Muscle layer of duodenum (tissue), 2 donors: ENCODE results near the gene PPP1R18.
"Not testable (repeated sequence)": the region's sequence is repeated elsewhere in the genome, so short reads cannot be mapped to it uniquely, and the experiment has no call there.

Experiments used
- H3K27ac ChIP-seq: one replicate; pipeline ENCODE4 v1.7.0; 2013; ENCODE audit warnings: mild to moderate bottlenecking, low read length
- H3K27me3 ChIP-seq: one replicate; pipeline ENCODE4 v1.7.0; 2013; ENCODE audit warnings: low read depth, mild to moderate bottlenecking, control low read depth, low read length
- H3K36me3 ChIP-seq, 2 donors: one replicate each; pipeline ENCODE4 v1.7.0; 2013; ENCODE audit warnings: low read length in 2 of 2, control low read depth in 1 of 2, mild to moderate bottlenecking in 1 of 2; ENCODE audit not compliant: insufficient read depth in 2 of 2, control insufficient read depth in 1 of 2
- H3K4me1 ChIP-seq, 2 donors: one replicate each; pipeline ENCODE4 v1.7.0; 2013; ENCODE audit warnings: low read length in 2 of 2, mild to moderate bottlenecking in 2 of 2, control low read depth in 1 of 2, moderate library complexity in 1 of 2; ENCODE audit not compliant: insufficient read depth in 2 of 2, control insufficient read depth in 1 of 2
- H3K4me3 ChIP-seq, 2 donors: one replicate each; pipeline ENCODE4 v1.7.0; 2013; ENCODE audit warnings: low read length in 2 of 2, low read depth in 1 of 2, mild to moderate bottlenecking in 1 of 2
- H3K9me3 ChIP-seq, 2 donors: one replicate each; pipeline ENCODE4 v1.7.0; 2013; ENCODE audit warnings: low read length in 2 of 2, control low read depth in 1 of 2, mild to moderate bottlenecking in 1 of 2; ENCODE audit not compliant: control insufficient read depth in 1 of 2
- donor health status: healthy.

The PPP1R18 gene

DNA sequence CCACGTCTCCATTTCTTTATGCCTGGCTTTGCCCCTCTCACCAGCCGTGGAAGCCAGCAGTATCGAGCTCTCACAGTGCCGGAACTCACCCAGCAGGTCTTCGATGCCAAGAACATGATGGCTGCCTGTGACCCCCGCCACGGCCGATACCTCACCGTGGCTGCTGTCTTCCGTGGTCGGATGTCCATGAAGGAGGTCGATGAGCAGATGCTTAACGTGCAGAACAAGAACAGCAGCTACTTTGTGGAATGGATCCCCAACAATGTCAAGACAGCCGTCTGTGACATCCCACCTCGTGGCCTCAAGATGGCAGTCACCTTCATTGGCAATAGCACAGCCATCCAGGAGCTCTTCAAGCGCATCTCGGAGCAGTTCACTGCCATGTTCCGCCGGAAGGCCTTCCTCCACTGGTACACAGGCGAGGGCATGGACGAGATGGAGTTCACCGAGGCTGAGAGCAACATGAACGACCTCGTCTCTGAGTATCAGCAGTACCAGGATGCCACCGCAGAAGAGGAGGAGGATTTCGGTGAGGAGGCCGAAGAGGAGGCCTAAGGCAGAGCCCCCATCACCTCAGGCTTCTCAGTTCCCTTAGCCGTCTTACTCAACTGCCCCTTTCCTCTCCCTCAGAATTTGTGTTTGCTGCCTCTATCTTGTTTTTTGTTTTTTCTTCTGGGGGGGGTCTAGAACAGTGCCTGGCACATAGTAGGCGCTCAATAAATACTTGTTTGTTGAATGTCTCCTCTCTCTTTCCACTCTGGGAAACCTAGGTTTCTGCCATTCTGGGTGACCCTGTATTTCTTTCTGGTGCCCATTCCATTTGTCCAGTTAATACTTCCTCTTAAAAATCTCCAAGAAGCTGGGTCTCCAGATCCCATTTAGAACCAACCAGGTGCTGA is 37.6 kb upstream of the PPP1R18 start:
- not testable (repeated sequence) for H3K27me3 ChIP-seq, H3K4me3 ChIP-seq, H3K9me3 ChIP-seq, H3K27ac ChIP-seq
- peaks cover 45 to 52% of the 10 kb centered on the region in 2 donors for H3K36me3 ChIP-seq
- H3K4me1 ChIP-seq = peaks cover 6 to 49% of the 10 kb centered on the region in 2 donors

DNA sequence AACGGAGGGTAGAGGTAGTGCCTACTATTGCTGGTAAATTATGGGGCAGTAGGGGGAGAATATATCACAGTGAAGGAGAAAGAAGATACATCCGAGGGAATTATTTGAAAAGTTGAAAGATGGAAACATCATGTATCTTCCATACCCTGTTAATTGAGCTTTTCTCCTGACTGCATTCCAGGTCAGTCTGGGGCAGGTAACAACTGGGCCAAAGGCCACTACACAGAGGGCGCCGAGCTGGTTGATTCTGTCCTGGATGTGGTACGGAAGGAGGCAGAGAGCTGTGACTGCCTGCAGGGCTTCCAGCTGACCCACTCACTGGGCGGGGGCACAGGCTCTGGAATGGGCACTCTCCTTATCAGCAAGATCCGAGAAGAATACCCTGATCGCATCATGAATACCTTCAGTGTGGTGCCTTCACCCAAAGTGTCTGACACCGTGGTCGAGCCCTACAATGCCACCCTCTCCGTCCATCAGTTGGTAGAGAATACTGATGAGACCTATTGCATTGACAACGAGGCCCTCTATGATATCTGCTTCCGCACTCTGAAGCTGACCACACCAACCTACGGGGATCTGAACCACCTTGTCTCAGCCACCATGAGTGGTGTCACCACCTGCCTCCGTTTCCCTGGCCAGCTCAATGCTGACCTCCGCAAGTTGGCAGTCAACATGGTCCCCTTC is 36.9 kb upstream of the PPP1R18 start:
- not testable (repeated sequence) for H3K27me3 ChIP-seq, H3K4me3 ChIP-seq, H3K9me3 ChIP-seq
- H3K36me3 ChIP-seq = peaks cover 43 to 52% of the 10 kb centered on the region in 2 donors
- peaks cover 7 to 53% of the 10 kb centered on the region in 2 donors for H3K4me1 ChIP-seq
- peak overlapping the region; percentile 40 for H3K27ac ChIP-seq

DNA sequence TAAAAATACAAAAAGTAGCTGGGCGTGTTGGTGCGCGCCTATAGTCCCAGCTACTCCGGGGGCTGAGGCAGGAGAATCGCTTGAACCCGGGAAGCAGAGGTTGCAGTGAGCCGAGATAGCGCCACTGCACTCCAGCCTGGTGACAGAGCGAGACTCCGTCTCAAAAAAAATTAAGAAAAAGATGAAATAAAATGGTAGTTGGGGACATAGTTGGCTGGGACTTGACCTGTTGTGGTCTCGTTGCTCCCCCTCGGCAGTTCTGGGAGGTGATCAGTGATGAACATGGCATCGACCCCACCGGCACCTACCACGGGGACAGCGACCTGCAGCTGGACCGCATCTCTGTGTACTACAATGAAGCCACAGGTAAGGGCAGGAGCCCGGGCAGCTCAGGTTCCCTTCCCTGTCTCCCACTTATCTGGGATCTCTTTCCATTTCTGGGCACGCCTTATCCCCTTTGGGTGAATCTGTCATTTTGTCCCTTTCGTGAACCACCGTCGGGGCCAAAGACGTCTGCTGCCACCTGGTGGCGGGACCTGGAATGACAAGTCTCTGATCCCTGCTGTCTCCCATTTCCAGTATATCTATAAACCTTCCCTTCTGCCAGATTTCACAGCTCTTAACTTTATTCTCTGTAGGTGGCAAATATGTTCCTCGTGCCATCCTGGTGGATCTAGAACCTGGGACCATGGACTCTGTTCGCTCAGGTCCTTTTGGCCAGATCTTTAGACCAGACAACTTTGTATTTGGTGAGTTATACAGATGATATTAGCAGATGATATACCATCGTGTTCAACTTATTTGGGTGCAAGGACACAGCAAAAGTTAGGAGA is 36.1 kb upstream of the PPP1R18 start:
- H3K4me3 ChIP-seq = peak overlapping the region; percentile 63 to 92
- H3K9me3 ChIP-seq = no peaks in the 10 kb centered on the region
- H3K4me1 ChIP-seq = peaks cover 7 to 53% of the 10 kb centered on the region in 2 donors
- H3K36me3 ChIP-seq = peaks cover 35 to 44% of the 10 kb centered on the region in 2 donors
- H3K27me3 ChIP-seq = no peaks in the 10 kb centered on the region
- peak overlapping the region; percentile 40 for H3K27ac ChIP-seq

DNA sequence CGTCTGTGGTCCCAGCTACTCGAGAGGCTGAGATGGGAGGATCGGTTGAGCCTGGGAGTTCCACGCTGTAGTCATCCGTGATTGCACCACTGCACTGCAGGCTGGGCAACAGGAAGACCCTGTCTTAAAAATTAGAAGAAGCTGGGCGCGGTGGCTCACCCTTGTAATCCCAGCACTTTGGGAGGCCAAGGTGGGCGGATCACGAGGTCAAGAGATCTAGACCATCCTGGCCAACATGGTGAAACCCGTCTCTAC is 35.5 kb upstream of the PPP1R18 start:
- Histone ChIP-seq H3K27ac (peak overlapping the region; percentile 77), H3K4me3 (peak overlapping the region; percentile 63 to 92), H3K36me3 (peaks cover 30 to 39% of the 10 kb centered on the region in 2 donors), H3K4me1 (peaks cover 7 to 53% of the 10 kb centered on the region in 2 donors)
- H3K27me3 ChIP-seq, H3K9me3 ChIP-seq: not testable (repeated sequence)

DNA sequence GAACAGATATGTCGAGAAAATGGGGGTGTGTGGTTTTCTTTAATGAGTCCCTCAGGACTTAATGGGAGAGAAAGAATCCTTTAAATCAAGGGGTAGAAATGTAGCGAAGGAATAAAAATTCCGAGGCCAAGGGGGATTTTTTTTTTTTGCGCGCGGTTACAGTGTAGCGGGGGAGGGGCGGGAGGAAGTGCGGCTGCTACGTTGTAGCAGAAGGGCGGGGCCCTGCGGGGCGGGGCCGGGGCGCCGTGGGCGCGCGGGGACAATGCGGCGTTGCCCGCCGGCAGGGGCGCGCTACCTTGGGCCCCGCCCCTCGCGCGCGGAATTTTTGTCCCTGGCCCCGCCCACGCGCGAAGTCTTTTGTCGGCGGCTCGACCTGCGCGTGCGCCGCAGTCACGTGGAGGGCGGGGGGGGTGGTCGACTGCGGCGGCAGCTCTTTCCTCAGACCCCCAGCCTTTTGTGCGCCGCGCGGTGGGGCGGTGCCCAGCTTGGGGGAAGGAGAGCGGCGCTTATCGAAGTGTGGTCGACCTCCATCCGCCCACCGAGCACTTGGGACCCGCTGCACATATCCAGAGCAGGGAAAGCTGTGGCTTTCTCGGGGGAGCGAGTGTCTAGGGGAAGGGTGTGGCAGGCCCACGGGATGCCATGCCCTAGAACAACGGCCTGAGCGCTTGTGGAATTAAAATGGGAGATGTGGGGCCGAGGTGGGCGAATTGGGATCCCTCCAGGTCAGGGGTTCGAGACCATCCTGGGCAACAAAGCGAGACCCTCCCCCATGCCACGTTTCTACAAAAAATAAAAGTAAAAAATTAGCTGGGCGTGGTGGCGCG is 35.0 kb upstream of the PPP1R18 start:
- H3K27ac ChIP-seq = peak overlapping the region; percentile 98
- no peaks in the 10 kb centered on the region for H3K9me3 ChIP-seq
- H3K36me3 ChIP-seq = peaks cover 28 to 34% of the 10 kb centered on the region in 2 donors
- no peaks in the 10 kb centered on the region for H3K27me3 ChIP-seq
- H3K4me1 ChIP-seq = peaks cover 10 to 57% of the 10 kb centered on the region in 2 donors
- peak overlapping the region; percentile 92 to 95 for H3K4me3 ChIP-seq

DNA sequence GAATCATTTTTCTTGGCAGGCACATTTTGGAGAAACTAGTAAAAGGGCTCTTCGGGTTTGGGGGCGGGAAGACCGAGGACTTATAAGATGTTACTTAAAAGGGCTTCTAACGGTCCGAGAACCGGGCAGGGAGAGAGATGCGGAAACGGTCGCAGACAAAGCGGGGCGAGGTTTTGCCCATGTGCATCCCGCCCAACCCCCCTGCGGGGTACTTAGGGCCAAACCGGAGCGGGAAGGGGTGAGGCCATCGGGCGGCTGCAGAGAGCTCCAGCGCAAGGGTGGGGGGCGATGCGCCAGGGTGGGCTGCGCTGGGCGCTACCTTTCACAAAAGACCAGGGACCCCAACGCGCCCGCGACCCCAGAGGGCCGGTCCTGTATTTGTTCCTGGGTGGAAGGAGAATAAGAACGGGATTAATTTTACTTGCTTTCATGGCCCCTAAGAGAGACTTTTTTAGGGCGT is 34.3 kb upstream of the PPP1R18 start:
- Histone ChIP-seq H3K4me3 (peak overlapping the region; percentile 92 to 95), H3K27me3 (no peaks in the 10 kb centered on the region), H3K27ac (peak overlapping the region; percentile 98), H3K36me3 (peaks cover 24 to 30% of the 10 kb centered on the region in 2 donors), H3K4me1 (peaks cover 11 to 56% of the 10 kb centered on the region in 2 donors), H3K9me3 (no peaks in the 10 kb centered on the region)

DNA sequence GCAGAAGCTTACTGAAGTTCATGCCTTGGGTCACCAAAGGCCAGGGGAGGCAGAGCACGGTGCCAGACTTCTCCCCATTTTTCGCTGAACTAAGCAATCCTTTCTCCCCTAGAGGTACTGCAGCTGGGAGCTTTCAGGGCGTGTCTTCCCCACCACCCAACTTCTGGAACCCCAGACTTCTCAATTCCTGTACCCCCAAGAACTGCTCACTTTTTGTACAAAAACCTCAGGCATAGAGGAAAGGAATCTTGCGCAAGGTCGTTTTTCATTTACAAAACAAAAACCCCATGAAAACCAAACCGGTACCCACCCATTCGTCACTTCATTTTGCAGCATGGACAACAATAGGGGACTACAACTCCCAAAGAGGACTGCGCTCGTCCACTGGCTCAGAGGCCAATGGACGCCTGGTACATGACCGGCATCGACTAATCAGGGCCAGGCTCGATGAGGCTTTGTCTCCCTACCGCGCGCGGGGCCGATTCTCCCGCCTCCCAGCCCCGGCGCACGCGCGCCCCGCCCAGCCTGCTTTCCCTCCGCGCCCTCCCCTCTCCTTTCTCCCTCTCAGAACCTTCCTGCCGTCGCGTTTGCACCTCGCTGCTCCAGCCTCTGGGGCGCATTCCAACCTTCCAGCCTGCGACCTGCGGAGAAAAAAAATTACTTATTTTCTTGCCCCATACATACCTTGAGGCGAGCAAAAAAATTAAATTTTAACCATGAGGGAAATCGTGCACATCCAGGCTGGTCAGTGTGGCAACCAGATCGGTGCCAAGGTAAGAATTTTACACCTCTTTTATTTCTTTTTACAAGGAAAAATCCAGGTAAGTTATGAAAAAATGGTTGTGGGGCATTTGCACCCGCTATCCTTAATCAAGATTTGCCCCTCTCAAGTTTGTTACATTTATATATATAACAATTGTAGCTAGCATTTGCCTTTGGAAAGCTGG is 33.6 kb upstream of the PPP1R18 start, which contains the start of gene TUBB:
Gene TUBB (plus strand): TSS at position 562 of the 947 bp plus-strand sequence. CDS start 155 bp downstream, at position 717.
- Histone ChIP-seq H3K4me1 (peaks cover 11 to 51% of the 10 kb centered on the region in 2 donors), H3K27me3 (no peaks in the 10 kb centered on the region), H3K9me3 (no peaks in the 10 kb centered on the region), H3K4me3 (peak within 1 kb of the TSS; percentile 92 to 95), H3K27ac (peak within 1 kb of the TSS; percentile 98), H3K36me3 (peaks cover 19 to 25% of the 10 kb centered on the region in 2 donors)

DNA sequence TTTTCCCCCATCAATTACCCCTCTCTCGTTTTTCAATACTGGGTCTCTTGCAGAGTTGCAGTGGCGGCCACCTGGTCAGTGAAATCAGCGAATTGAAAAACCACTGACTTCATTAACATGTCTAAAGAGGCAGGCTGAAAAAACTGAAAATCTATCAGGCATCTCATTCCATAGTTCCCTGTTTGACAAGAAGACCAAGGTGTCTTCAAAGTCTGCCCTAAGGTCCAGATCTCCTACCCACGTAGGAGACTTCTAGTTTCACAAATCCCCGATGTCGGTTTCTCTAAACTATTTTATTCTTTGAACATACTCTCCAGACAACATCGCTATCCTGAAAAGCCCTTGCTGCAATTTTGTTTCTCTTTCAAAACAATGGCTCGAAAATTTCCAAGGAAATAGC is 32.9 kb upstream of the PPP1R18 start:
- H3K36me3 ChIP-seq = peaks cover 17 to 24% of the 10 kb centered on the region in 2 donors
- H3K4me1 ChIP-seq = peaks cover 11 to 44% of the 10 kb centered on the region in 2 donors
- H3K9me3 ChIP-seq = no peaks in the 10 kb centered on the region
- peak overlapping the region; percentile 98 for H3K27ac ChIP-seq
- H3K4me3 ChIP-seq = peak overlapping the region; percentile 92 to 95
- H3K27me3 ChIP-seq = no peaks in the 10 kb centered on the region

DNA sequence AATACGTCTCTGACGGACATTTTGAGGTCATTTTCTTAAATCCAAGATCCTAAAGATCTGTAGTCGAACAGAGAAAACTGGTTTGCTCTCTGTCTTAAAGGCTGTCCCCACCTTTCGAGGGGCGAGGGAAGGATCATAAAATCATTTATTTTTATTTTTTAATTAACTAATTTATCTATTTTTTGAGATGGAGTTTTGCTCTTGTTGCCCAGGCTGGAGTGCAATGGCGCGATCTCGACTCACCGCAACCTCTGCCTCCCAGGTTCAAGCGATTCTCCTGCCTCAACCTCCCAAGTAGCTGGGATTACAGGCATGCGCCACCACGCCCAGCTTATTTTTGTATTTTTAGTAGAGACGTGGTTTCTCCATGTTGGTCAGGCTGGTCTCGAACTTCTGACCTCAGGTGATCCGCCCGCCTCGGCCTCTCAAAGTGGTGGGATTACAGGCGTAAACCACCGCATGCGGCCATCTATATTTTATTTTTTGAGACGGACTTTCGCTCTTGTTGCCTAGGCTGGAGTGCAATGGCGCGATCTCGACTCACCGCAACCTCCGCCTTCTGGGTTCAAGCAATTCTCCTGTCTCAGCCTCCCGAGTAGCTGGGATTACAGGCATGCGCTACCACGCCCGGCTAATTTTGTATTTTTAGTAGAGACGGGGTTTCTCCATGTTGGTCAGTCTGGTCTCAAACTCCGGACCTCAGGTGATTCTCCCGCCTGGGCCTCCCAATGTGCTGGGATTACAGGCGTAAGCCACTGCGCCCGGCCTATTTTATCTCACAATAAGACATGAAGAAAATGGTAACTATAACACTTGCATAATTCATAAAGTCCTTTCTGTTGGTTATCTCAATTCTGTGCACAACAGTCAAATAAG is 31.6 kb upstream of the PPP1R18 start:
- peak overlapping the region; percentile 57 to 76 for H3K4me3 ChIP-seq
- H3K9me3 ChIP-seq, H3K27me3 ChIP-seq: not testable (repeated sequence)
- peaks cover 19 to 25% of the 10 kb centered on the region in 2 donors for H3K36me3 ChIP-seq
- peaks cover 11 to 35% of the 10 kb centered on the region in 2 donors for H3K4me1 ChIP-seq
- peak overlapping the region; percentile 78 for H3K27ac ChIP-seq
